ENCODE measurements around the gene STRA8.
A peak's percentile ranks its signal among the peaks of the same experiment; 100 is the strongest.

The STRA8 gene

GRCh38 chr7:135271255-135271615 lies 37.6 kb downstream of the STRA8 start:
- no peak for DNase-seq

GRCh38 chr7:135272303-135272702 lies 38.7 kb downstream of the STRA8 start:
- DNase-seq: no peak

- no peak for DNase-seq
These were observed 39.9 kb downstream of the STRA8 start for GRCh38 chr7:135273581-135273980.

GRCh38 chr7:135274495-135275268 lies 41.0 kb downstream of the STRA8 start:
- DNase-seq: peak; percentile 66

- DNase-seq: no peak
These were observed 42.4 kb downstream of the STRA8 start for GRCh38 chr7:135275971-135276580.

GRCh38 chr7:135277161-135277560 lies 43.5 kb downstream of the STRA8 start:
- no peak for DNase-seq

GRCh38 chr7:135281363-135281949 lies 47.8 kb downstream of the STRA8 start:
- peak; percentile 76 for DNase-seq

GRCh38 chr7:135282561-135283254 lies 49.1 kb downstream of the STRA8 start:
- no peak for DNase-seq

- DNase-seq: no peak
These were observed 50.5 kb downstream of the STRA8 start for GRCh38 chr7:135283959-135284638.

- DNase-seq: no peak
These were observed 52.1 kb downstream of the STRA8 start for GRCh38 chr7:135285547-135286233.

GRCh38 chr7:135286876-135287275 lies 53.2 kb downstream of the STRA8 start:
- DNase-seq: no peak

- no peak for DNase-seq
These were observed 57.0 kb downstream of the STRA8 start for GRCh38 chr7:135290594-135290993.

- no peak for DNase-seq
These were observed 58.2 kb downstream of the STRA8 start for GRCh38 chr7:135291809-135292253.

- no peak for DNase-seq
These were observed 65.6 kb downstream of the STRA8 start for GRCh38 chr7:135299235-135299634.

GRCh38 chr7:135300913-135301765 lies 67.5 kb downstream of the STRA8 start:
- no peak for DNase-seq
